GM23248 (cell line): ENCODE measurements around the gene RASA3.

Experiments used
- EZH2 ChIP-seq: fragments of 200-600 bp; sonication (generic); IDR thresholded peaks from 2 replicates; pipeline ENCODE4 v1.6.1; 2018; ENCODE audit warnings: antibody characterized with exemption, mild to moderate bottlenecking; ENCODE audit not compliant: insufficient read depth, poor library complexity, severe bottlenecking
- EZH2phosphoT487 ChIP-seq: fragments of 200-600 bp; sonication (generic); IDR thresholded peaks from 2 replicates; pipeline ENCODE4 v1.6.1; 2018; ENCODE audit warnings: antibody characterized with exemption, moderate library complexity, mild to moderate bottlenecking, low read depth; ENCODE audit not compliant: insufficient read depth

- TF ChIP-seq EZH2 (no peak), EZH2phosphoT487 (no peak)
Observed at GRCh38 chr13:113958373-113958772, 174.1 kb downstream of the RASA3 start.
